ENCODE data around the gene MAD1L1. TPM values are rescaled to one million over a fixed set of nuclear protein-coding genes. Genes with fewer than 3 reads are reported as not detected.
A peak's percentile ranks its signal among the peaks of the same experiment; 100 is the strongest.

Gene MAD1L1
- total RNA-seq, 1 donor from 2014 or later, result 16.2 TPM

DNA sequence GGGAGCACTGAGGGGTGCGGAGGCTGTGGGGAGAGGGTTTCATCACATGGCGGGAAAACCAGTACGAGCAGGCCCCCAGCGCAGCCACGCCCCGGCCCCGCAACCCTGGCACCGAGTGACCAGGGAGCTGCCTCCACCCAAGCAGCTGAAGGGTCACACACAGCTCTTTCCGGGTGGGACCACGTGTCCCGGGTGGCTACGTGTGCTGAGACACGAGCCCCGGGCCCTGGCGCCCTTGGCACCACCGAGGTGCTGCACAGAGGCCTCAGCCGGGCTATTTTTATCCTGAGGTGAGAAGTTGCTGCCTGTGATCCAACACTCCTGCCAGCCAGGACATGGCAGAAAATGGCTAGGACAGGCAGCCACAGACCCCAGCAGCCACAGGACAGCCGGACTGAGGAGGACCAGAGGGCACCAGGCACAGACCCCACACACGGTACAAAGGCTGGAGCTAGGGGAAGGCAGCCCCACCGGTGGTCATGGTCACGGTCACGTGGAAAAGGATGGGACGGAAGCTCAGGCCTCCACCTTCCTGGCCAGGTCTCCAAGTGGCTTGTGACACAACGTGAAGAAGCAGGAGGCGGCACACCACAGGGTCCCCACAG lies 223.7 kb downstream of the MAD1L1 start:
- no peaks in the 10 kb centered on the region for H3K9me3 ChIP-seq (replicated peaks)
- H3K4me3 ChIP-seq, result no peak overlapping the region
- peaks cover 53% of the 10 kb centered on the region for H3K4me1 ChIP-seq
- H3K27ac ChIP-seq (replicated peaks), result peak overlapping the region; percentile 91
- H3K36me3 ChIP-seq, result peaks cover 4% of the 10 kb centered on the region
- DNase-seq, result peak; percentile 75
- TF ChIP-seq, protein P1, sequence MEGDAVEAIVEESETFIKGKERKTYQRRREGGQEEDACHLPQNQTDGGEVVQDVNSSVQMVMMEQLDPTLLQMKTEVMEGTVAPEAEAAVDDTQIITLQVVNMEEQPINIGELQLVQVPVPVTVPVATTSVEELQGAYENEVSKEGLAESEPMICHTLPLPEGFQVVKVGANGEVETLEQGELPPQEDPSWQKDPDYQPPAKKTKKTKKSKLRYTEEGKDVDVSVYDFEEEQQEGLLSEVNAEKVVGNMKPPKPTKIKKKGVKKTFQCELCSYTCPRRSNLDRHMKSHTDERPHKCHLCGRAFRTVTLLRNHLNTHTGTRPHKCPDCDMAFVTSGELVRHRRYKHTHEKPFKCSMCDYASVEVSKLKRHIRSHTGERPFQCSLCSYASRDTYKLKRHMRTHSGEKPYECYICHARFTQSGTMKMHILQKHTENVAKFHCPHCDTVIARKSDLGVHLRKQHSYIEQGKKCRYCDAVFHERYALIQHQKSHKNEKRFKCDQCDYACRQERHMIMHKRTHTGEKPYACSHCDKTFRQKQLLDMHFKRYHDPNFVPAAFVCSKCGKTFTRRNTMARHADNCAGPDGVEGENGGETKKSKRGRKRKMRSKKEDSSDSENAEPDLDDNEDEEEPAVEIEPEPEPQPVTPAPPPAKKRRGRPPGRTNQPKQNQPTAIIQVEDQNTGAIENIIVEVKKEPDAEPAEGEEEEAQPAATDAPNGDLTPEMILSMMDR (IDR thresholded peaks at IDR 0.05; ENCODE audit: borderline replicate concordance), result no peak
- intact Hi-C loops (cut with micrococcal nuclease), result no loop called here
- no peaks in the 10 kb centered on the region for H3K27me3 ChIP-seq (ENCODE audit: low read depth)

DNA sequence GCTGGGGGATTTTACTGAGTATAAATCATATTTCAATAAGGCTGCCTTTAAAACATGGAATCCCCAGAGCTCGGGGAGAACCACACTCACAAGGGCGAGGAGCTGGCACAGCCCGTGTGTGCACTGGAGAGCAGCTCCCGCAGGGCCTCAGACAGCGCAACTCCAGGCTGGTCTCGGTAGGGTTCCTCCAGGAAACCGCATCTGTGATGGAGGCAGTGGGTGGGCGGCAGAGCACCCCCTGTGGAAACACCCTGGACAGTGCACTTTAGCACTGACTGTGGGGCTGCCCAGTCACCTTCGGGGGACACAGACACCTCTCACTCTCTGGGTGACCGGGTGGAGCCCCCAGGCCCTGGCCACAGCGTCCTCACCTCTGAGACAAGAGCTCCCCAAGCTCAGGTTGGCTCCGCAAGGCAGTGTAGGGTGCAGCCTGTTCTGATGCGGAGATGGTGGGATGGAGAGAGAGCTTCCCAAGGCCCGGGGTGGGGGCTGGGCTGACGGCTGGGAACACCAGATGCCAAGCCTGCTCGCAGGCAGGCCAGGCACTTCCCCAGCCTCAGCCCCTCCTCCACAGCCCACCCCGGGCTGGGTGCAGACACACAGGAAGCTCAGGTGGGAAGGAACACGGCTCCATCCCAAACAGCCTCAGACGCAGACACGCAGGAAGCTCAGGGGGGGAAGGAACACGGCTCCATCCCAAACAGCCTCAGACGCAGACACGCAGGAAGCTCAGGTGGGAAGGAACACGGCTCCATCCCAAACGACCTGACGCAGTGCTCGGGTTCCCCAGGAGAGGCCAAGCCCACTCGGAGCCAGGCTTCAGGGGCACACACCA lies 224.4 kb downstream of the MAD1L1 start:
- H3K27me3 ChIP-seq (ENCODE audit: low read depth), result no peaks in the 10 kb centered on the region
- peak overlapping the region; percentile 91 for H3K27ac ChIP-seq (replicated peaks)
- H3K4me1 ChIP-seq, result peaks cover 50% of the 10 kb centered on the region
- TF ChIP-seq, protein P1 (IDR thresholded peaks at IDR 0.05; ENCODE audit: borderline replicate concordance), result no peak
- H3K4me3 ChIP-seq, result no peak overlapping the region
- H3K36me3 ChIP-seq, result peaks cover 4% of the 10 kb centered on the region
- intact Hi-C loops (cut with micrococcal nuclease), result no loop called here
- DNase-seq, result peak; percentile 15
- no peaks in the 10 kb centered on the region for H3K9me3 ChIP-seq (replicated peaks)

DNA sequence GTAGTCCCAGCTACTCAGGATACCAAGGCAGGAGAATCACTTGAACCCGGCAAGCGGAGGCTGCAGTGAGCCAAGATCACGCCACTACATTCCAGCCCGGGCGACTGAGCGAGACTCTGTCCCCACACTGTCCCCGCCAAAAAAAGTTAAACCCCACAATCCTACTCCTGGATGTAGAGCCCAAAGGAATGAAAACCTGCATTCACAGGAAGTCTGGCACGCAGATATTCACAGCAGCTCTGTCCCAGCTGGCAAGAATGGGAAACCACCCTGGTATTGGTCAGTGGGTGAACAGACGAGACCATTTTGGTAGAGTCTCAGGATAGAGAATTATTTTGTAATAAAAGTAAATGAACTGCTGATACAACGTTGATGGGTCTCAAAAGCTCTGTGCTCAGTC lies 225.2 kb downstream of the MAD1L1 start:
- TF ChIP-seq, protein P1 (IDR thresholded peaks at IDR 0.05; ENCODE audit: borderline replicate concordance), result no peak
- H3K27me3 ChIP-seq (ENCODE audit: low read depth), result no peaks in the 10 kb centered on the region
- H3K36me3 ChIP-seq, result peaks cover under 1% of the 10 kb centered on the region
- H3K27ac ChIP-seq (replicated peaks), result no peak overlapping the region
- no peak for DNase-seq
- intact Hi-C loops (cut with micrococcal nuclease), result no loop called here
- no peak overlapping the region for H3K4me3 ChIP-seq
- no peaks in the 10 kb centered on the region for H3K9me3 ChIP-seq (replicated peaks)
- H3K4me1 ChIP-seq, result peaks cover 43% of the 10 kb centered on the region

DNA sequence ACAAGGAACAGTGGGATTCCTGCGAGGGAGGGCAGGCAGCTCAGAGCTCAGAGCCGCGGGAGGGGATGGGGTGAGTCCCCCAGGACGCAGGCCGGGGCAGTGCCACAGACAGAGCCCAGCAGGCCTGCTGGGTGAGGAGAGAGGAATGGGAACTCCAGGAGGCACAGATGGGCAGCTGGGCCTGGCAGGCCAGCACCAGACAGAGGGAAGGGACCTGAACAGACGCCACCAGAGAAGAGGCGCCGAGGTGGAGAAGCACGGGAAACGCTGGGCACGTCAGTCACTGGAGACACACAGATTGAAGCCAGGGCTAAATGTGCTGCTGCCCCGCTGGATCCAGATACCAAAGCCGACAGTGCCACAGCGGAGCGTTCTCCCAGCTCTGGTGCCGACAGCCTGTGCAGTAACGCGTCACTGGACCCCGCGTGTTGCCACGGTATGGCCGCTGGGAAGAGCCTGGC lies 225.8 kb downstream of the MAD1L1 start:
- TF ChIP-seq, protein P1 (IDR thresholded peaks at IDR 0.05; ENCODE audit: borderline replicate concordance), result no peak
- Histone ChIP-seq H3K27me3 (ENCODE audit: low read depth) (no peaks in the 10 kb centered on the region), H3K4me1 (peaks cover 40% of the 10 kb centered on the region), H3K27ac (replicated peaks) (no peak overlapping the region), H3K36me3 (no peaks in the 10 kb centered on the region), H3K9me3 (replicated peaks) (no peaks in the 10 kb centered on the region), H3K4me3 (no peak overlapping the region)
- no peak for DNase-seq
- intact Hi-C loops (cut with micrococcal nuclease), result no loop called here

DNA sequence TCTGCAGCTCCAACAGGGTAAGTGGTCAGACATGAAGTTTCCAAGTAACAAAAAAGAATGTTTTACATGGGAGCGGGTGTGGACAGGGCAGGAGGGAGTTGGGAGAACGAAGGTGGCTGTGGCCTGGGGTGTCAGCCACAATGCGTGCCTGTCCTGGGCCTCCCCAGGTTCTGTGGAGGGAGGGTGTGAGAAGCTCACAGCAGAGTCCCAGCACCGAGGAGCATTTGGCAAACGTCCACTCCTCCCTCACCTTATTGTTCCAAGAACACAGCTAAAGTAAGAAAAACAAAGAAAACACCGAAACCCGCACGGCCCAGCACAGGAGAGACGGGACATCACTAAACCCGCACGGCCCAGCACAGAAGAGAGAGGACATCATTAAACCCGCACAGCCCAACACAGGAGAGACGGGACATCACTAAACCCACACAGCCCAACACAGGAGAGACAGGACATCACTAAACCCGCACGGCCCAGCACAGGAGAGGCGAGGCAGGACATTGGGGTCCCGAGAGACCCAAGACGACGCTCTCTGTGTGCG lies 226.4 kb downstream of the MAD1L1 start:
- Histone ChIP-seq H3K36me3 (no peaks in the 10 kb centered on the region), H3K4me3 (no peak overlapping the region), H3K9me3 (replicated peaks) (no peaks in the 10 kb centered on the region), H3K27ac (replicated peaks) (no peak overlapping the region), H3K27me3 (ENCODE audit: low read depth) (no peaks in the 10 kb centered on the region), H3K4me1 (peaks cover 40% of the 10 kb centered on the region)
- no peak for DNase-seq
- TF ChIP-seq, protein P1 (IDR thresholded peaks at IDR 0.05; ENCODE audit: borderline replicate concordance), result no peak
- intact Hi-C loops (cut with micrococcal nuclease), result no loop called here

Measured in left ventricle myocardium inferior (tissue), 1 donor.